A673 (cell line): ENCODE measurements around the gene PODXL. TPM values are rescaled to one million over a fixed set of nuclear protein-coding genes. Genes with fewer than 3 reads are reported as not detected.
"Not testable (repeated sequence)": the region's sequence is repeated elsewhere in the genome, so short reads cannot be mapped to it uniquely, and the experiment has no call there.

Experiments
- BruUV-seq: library from RNA; stranded (reverse); fragments of 400-500 nt; replicated peaks from 2 replicates; lab custom pipeline; 2021; lab: Mats Ljungman, UMichigan
- CTCF ChIA-PET: fragments of 300-600 bp; sonication (Branson Sonifier 250); formaldehyde crosslinking; loops from one replicate; lab custom pipeline; 2022; ENCODE audit warnings: antibody characterized with exemption; lab: Charles Lee
- POLR2A ChIA-PET: fragments of 300-600 bp; sonication (Branson Sonifier 250); formaldehyde crosslinking; loops from one replicate; lab custom pipeline; 2022; ENCODE audit warnings: antibody characterized with exemption; ENCODE audit not compliant: low non-redundant PET; lab: Charles Lee
- DNase-seq: peaks from one replicate; pipeline ENCODE4 v3.0.0-alpha.2; 2015; ENCODE audit warnings: low spot score
- H3K27ac ChIP-seq: fragments of 200-600 bp; sonication (generic); 2 replicates; pipeline ENCODE4 v1.5.1; 2016; ENCODE audit warnings: mixed run types, low read depth, mild to moderate bottlenecking, mixed read lengths, antibody characterized with exemption, low read length; ENCODE audit not compliant: poor library complexity, severe bottlenecking
- H3K27me3 ChIP-seq: fragments of 200-600 bp; sonication (generic); replicated peaks from 2 replicates; pipeline ENCODE4 v1.6.1; 2017; ENCODE audit warnings: mixed run types, low read depth, mild to moderate bottlenecking, mixed read lengths, antibody characterized with exemption, low read length; ENCODE audit not compliant: insufficient read depth, poor library complexity
- H3K36me3 ChIP-seq: fragments of 200-600 bp; sonication (generic); 2 replicates; pipeline ENCODE4 v1.6.1; 2016; ENCODE audit warnings: mixed run types, mild to moderate bottlenecking, mixed read lengths, antibody characterized with exemption, low read length; ENCODE audit not compliant: insufficient read depth, poor library complexity, severe bottlenecking
- H3K4me1 ChIP-seq: fragments of 200-600 bp; sonication (generic); 2 replicates; pipeline ENCODE4 v1.6.1; 2017; ENCODE audit warnings: mixed run types, mild to moderate bottlenecking, mixed read lengths, antibody characterized with exemption, low read length; ENCODE audit not compliant: insufficient read depth, poor library complexity, severe bottlenecking
- H3K4me3 ChIP-seq: fragments of 200-600 bp; sonication (generic); 2 replicates; pipeline ENCODE4 v1.5.1; 2016; ENCODE audit warnings: low read depth, mixed run types, mild to moderate bottlenecking, mixed read lengths, low read length; ENCODE audit not compliant: poor library complexity, severe bottlenecking
- H3K9me3 ChIP-seq: fragments of 200-600 bp; sonication (generic); 2 replicates; pipeline ENCODE4 v1.6.1; 2016; ENCODE audit warnings: mixed run types, low read depth, mild to moderate bottlenecking, mixed read lengths, antibody characterized with exemption, low read length; ENCODE audit not compliant: poor library complexity, severe bottlenecking
- CTCF ChIP-seq: fragments of 300-800, 200-600 bp; sonication (generic); conservative IDR thresholded peaks from 2 replicates; pipeline ENCODE4 v1.5.1; 2017; ENCODE audit warnings: low read depth, mild to moderate bottlenecking, antibody characterized with exemption, low read length, moderate library complexity, mixed read lengths
- EZH2 ChIP-seq: fragments of 200-600 bp; sonication (generic); IDR thresholded peaks from 2 replicates; pipeline ENCODE4 v1.6.1; 2017; ENCODE audit warnings: borderline replicate concordance, low read depth, mild to moderate bottlenecking, mixed read lengths, antibody characterized with exemption, low read length; ENCODE audit not compliant: poor library complexity, severe bottlenecking
- intact Hi-C: fragments of 100-400 bp; cut with micrococcal nuclease; formaldehyde crosslinking; loops from one replicate; pipeline ENCODE4 v1.10.0; 2022; ENCODE audit not compliant: unreplicated experiment
- total RNA-seq: library from RNA; stranded (reverse); gene quantifications from 2 replicates; pipeline ENCODE4 v1.2.3, GENCODE V29; 2021

PODXL gene
- total RNA-seq, 1 experiment from 2014 or later = 22.1 TPM

GRCh38 chr7:131466735-131467365, 89.6 kb downstream of the PODXL start:
- no peaks in the 10 kb centered on the region for H3K27me3 ChIP-seq
- CTCF ChIA-PET = no interaction called here
- POLR2A ChIA-PET = no interaction called here
- intact Hi-C loops = no loop called here
- H3K4me3 ChIP-seq = no peak overlapping the region
- H3K9me3 ChIP-seq = no peaks in the 10 kb centered on the region
- no peak overlapping the region for H3K27ac ChIP-seq
- BruUV-seq = no TSS peak
- no peaks in the 10 kb centered on the region for H3K4me1 ChIP-seq
- DNase-seq = no peak
- H3K36me3 ChIP-seq = peaks cover 79% of the 10 kb centered on the region
- no peak for TF ChIP-seq CTCF
- TF ChIP-seq EZH2 = no peak

GRCh38 chr7:131462715-131463114, 93.7 kb downstream of the PODXL start:
- H3K9me3 ChIP-seq, H3K4me1 ChIP-seq, H3K27ac ChIP-seq, BruUV-seq, H3K4me3 ChIP-seq, CTCF ChIA-PET, intact Hi-C loops, POLR2A ChIA-PET, H3K27me3 ChIP-seq, DNase-seq: not testable (repeated sequence)
- peaks cover 47% of the 10 kb centered on the region for H3K36me3 ChIP-seq

GRCh38 chr7:131462059-131462458, 94.4 kb downstream of the PODXL start:
- DNase-seq = no peak
- CTCF ChIA-PET = no interaction called here
- no peaks in the 10 kb centered on the region for H3K9me3 ChIP-seq
- intact Hi-C loops = no loop called here
- H3K4me3 ChIP-seq = no peak overlapping the region
- TF ChIP-seq CTCF (no peak), EZH2 (no peak)
- H3K27me3 ChIP-seq = no peaks in the 10 kb centered on the region
- BruUV-seq = no TSS peak
- POLR2A ChIA-PET = no interaction called here
- no peak overlapping the region for H3K27ac ChIP-seq
- no peaks in the 10 kb centered on the region for H3K4me1 ChIP-seq
- H3K36me3 ChIP-seq = peaks cover 40% of the 10 kb centered on the region

- intact Hi-C loops = no loop called here
- no TSS peak for BruUV-seq
Observed at GRCh38 chr7:131459256-131459655, 97.2 kb downstream of the PODXL start.

More at GRCh38 chr7:131459256-131459655, 97.2 kb downstream of the PODXL start:
- DNase-seq = no peak
- no peaks in the 10 kb centered on the region for H3K27me3 ChIP-seq
- H3K4me3 ChIP-seq = no peak overlapping the region
- H3K36me3 ChIP-seq = peaks cover 23% of the 10 kb centered on the region
- peaks cover 8% of the 10 kb centered on the region for H3K4me1 ChIP-seq
- H3K27ac ChIP-seq = no peak overlapping the region
- POLR2A ChIA-PET = no interaction called here
- CTCF ChIA-PET = no interaction called here
- H3K9me3 ChIP-seq = no peaks in the 10 kb centered on the region
- no peak for TF ChIP-seq CTCF
- no peak for TF ChIP-seq EZH2
